Measurements from ENCODE around the gene PIAS1. TPM values are rescaled to one million over a fixed set of nuclear protein-coding genes. Genes with fewer than 3 reads are reported as not detected.
"Not testable (repeated sequence)": the region's sequence is repeated elsewhere in the genome, so short reads cannot be mapped to it uniquely, and the experiment has no call there.

PIAS1 gene
- total RNA-seq, 5 donors from 2014 or later (not counting 1 experiment from before 2014, with no cell fraction given), result 63.7 to 96.5 (median 70.3) TPM

DNA sequence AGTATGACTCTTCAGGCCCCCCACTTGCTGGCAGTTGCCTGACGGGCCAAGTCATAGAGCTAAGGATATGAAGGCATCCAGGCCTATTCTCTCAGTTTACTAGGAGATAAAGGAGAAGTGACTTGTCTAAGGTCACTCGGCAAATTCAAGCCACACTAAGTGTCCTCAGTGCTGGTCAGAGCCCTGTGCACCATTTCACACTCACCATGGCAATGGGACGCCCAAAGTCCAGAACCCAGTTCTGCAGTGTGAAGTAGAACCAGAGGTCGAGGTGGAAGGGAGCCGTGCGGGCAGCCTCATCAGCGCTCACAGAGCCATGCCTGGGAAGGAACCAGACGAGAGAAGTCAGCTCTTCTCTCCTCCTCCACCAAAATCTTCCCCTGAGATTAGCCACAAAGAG is 164.2 kb downstream of the PIAS1 start:
- no peak overlapping the region for H3K27ac ChIP-seq (ENCODE audit: low read length)
- ChIA-PET POLR2A (no interaction called here), CTCF (no interaction called here)
- no peaks in the 10 kb centered on the region for H3K27me3 ChIP-seq (replicated peaks in 1 of 2; ENCODE audit: control insufficient read depth in 2 of 2, extremely low read depth in 1 of 2, insufficient read depth in 2 of 2, low read length in 1 of 2)
- Mint-ChIP-seq H3K9me3 (no peaks in the 10 kb centered on the region), H3K4me1 (peaks cover 0 to 3% (median 0%) of the 10 kb centered on the region in 3 donors), H3K27me3 (no peaks in the 10 kb centered on the region), H3K36me3 (peaks cover 5% of the 10 kb centered on the region), H3K4me3 (no peak overlapping the region), H3K27ac (no peak overlapping the region)
- WGBS (ENCODE audit: insufficient coverage), result no CpG with 5 or more reads among the region's 8 CpGs
- H3K9me3 ChIP-seq, result no peaks in the 10 kb centered on the region
- H3K4me1 ChIP-seq (ENCODE audit: control insufficient read depth in 1 of 2, extremely low read depth in 1 of 2, insufficient read depth in 2 of 2, low read length in 2 of 2), result no peaks in the 10 kb centered on the region
- no peak overlapping the region for H3K4me3 ChIP-seq (ENCODE audit: control insufficient read depth in 1 of 2, extremely low read depth in 1 of 2, low read length in 1 of 2)
- ATAC-seq (replicated peaks in 1 of 4), result no peak
- peaks cover 0 to 6% of the 10 kb centered on the region in 2 donors for H3K36me3 ChIP-seq (ENCODE audit: control insufficient read depth in 2 of 2, extremely low read depth in 1 of 2, insufficient read depth in 1 of 2, low read length in 1 of 2)
- no peak for DNase-seq

DNA sequence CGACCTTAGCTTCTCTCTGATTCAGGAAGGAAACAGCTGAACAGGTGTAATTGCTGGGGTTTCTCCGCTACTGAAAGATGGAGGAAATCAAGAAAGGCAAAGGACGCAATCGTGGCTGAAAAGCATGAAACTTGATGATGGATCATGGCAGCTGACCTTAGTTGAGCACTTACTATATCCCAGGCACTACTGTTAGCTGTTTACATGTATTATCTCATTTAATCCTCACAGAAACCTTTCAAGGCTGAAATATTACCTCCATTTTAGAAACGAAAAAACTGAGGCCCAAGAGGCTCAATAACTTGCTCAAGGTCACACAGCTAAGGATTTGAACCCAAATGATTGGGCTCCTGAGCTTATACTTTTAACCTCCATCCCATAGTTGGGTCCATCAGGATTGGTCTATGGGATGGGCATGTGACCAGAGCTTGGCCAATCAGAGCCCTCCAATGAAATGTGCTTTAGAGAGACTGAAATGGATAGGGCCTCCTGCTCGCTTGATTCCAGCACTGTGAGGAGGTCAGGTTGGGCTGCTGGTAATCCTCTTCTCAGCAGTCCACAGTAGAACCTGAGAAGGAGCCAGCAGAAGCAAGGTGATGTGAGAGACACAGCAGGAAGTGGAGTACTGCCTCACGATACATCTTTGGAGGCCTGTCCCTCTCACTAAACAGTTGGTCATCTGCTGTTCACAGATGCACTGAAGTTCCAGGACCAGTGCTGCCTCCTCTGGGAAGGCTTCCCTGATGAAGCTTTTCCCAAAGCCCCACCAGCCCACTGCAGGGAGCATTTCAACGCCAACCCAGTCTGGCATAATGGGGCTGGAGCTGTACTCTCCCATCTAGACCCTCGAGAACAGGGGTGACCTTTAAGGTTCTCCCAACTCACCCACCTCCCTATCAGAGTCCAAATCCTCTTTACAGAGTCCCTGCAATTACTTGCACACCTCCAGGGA is 165.0 kb downstream of the PIAS1 start:
- Histone ChIP-seq H3K4me1 (ENCODE audit: control insufficient read depth in 1 of 2, extremely low read depth in 1 of 2, insufficient read depth in 2 of 2, low read length in 2 of 2) (no peaks in the 10 kb centered on the region), H3K36me3 (ENCODE audit: control insufficient read depth in 2 of 2, extremely low read depth in 1 of 2, insufficient read depth in 1 of 2, low read length in 1 of 2) (peaks cover 0 to 6% of the 10 kb centered on the region in 2 donors), H3K27me3 (replicated peaks in 1 of 2; ENCODE audit: control insufficient read depth in 2 of 2, extremely low read depth in 1 of 2, insufficient read depth in 2 of 2, low read length in 1 of 2) (no peaks in the 10 kb centered on the region), H3K9me3 (no peaks in the 10 kb centered on the region), H3K27ac (ENCODE audit: low read length) (no peak overlapping the region), H3K4me3 (ENCODE audit: control insufficient read depth in 1 of 2, extremely low read depth in 1 of 2, low read length in 1 of 2) (no peak overlapping the region)
- Mint-ChIP-seq H3K27ac (no peak overlapping the region), H3K9me3 (no peaks in the 10 kb centered on the region), H3K36me3 (peaks cover 5% of the 10 kb centered on the region), H3K27me3 (no peaks in the 10 kb centered on the region), H3K4me1 (peaks cover 0 to 3% (median 0%) of the 10 kb centered on the region in 3 donors), H3K4me3 (no peak overlapping the region)
- 100% methylated on average over 7 of the region's 9 CpGs for WGBS (ENCODE audit: insufficient coverage)
- CTCF ChIA-PET, result interaction anchor here in 1 of 2 donors (0.9 kb wide), 1 partner anchor 18 kb away, joined by 3 read pairs; no protein-coding TSS in a partner anchor
- POLR2A ChIA-PET, result no interaction called here
- no peak for ATAC-seq (replicated peaks in 1 of 4)
- DNase-seq, result no peak

DNA sequence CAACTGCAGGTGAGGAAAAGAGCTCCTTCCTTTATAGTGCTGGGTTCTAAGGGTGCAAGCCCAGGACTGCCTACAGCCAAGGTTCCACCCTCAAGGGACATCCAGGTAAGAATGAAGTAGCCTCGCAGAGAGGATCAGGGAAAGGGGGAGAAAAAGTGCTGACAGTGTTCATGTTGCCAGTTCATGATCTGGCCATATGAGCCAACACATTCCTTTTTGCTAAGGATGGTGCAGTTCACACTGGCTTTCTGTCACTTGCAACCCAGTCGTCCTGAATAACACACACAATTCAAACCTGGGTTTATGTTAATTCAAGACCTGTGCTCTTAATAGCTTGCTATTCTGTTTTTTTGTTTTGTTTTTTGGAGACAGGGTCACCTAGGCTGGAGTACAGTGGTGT is 166.4 kb downstream of the PIAS1 start:
- Histone ChIP-seq H3K9me3 (no peaks in the 10 kb centered on the region), H3K27me3 (replicated peaks in 1 of 2; ENCODE audit: control insufficient read depth in 2 of 2, extremely low read depth in 1 of 2, insufficient read depth in 2 of 2, low read length in 1 of 2) (no peaks in the 10 kb centered on the region), H3K27ac (ENCODE audit: low read length) (no peak overlapping the region), H3K4me3 (ENCODE audit: control insufficient read depth in 1 of 2, extremely low read depth in 1 of 2, low read length in 1 of 2) (no peak overlapping the region), H3K36me3 (ENCODE audit: control insufficient read depth in 2 of 2, extremely low read depth in 1 of 2, insufficient read depth in 1 of 2, low read length in 1 of 2) (peaks cover 0 to 6% of the 10 kb centered on the region in 2 donors), H3K4me1 (ENCODE audit: control insufficient read depth in 1 of 2, extremely low read depth in 1 of 2, insufficient read depth in 2 of 2, low read length in 2 of 2) (peaks cover 4 to 9% of the 10 kb centered on the region in 2 experiments)
- Mint-ChIP-seq H3K4me1 (peaks cover 9 to 12% (median 11%) of the 10 kb centered on the region in 3 donors), H3K27ac (no peak overlapping the region), H3K9me3 (no peaks in the 10 kb centered on the region), H3K27me3 (no peaks in the 10 kb centered on the region), H3K36me3 (peaks cover 5% of the 10 kb centered on the region), H3K4me3 (no peak overlapping the region)
- no peak for ATAC-seq (replicated peaks in 1 of 4)
- POLR2A ChIA-PET, result interaction anchor here in 1 of 2 donors (0.6 kb wide), 1 partner anchor 18 kb away, joined by 3 read pairs; no protein-coding TSS in a partner anchor
- 100% methylated on average over 1 of the region's 2 CpGs for WGBS (ENCODE audit: insufficient coverage)
- CTCF ChIA-PET, result interaction anchor here in 1 of 2 donors (0.8 kb wide), 1 partner anchor 101 kb away, joined by 3 read pairs; no protein-coding TSS in a partner anchor
- no peak for DNase-seq

DNA sequence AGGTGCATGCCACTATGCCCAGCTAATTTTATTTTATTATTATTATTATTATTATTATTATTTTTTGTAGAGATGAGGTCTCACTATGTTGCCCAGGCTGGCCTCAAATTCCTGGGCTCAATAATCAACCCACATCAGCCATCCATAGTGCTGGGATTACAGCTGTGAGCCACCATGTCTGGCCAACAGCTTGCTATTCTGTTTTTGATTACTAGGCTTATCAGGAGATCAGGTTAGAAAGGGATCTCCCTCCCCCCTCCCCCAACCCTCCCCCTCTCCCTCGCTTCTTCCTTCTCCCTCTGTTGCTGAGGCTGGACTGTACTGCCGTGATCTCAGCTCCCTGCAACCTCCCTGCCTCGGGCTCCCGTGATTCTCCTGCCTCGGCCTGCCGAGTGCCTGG is 166.9 kb downstream of the PIAS1 start:
- Histone ChIP-seq H3K36me3 (ENCODE audit: control insufficient read depth in 2 of 2, extremely low read depth in 1 of 2, insufficient read depth in 1 of 2, low read length in 1 of 2) (peaks cover 0 to 6% of the 10 kb centered on the region in 2 donors), H3K4me1 (ENCODE audit: control insufficient read depth in 1 of 2, extremely low read depth in 1 of 2, insufficient read depth in 2 of 2, low read length in 2 of 2) (peaks cover 4 to 10% of the 10 kb centered on the region in 2 experiments), H3K9me3 (no peaks in the 10 kb centered on the region), H3K27ac (ENCODE audit: low read length) (no peak overlapping the region), H3K4me3 (ENCODE audit: control insufficient read depth in 1 of 2, extremely low read depth in 1 of 2, low read length in 1 of 2) (no peak overlapping the region), H3K27me3 (replicated peaks in 1 of 2; ENCODE audit: control insufficient read depth in 2 of 2, extremely low read depth in 1 of 2, insufficient read depth in 2 of 2, low read length in 1 of 2) (no peaks in the 10 kb centered on the region)
- DNase-seq, result no peak
- no peak overlapping the region for H3K4me3 Mint-ChIP-seq
- ChIA-PET CTCF (interaction anchor here in 1 of 2 donors (0.8 kb wide), 1 partner anchor 101 kb away, joined by 3 read pairs; no protein-coding TSS in a partner anchor), POLR2A (interaction anchor here in 1 of 2 donors (0.6 kb wide), 1 partner anchor 18 kb away, joined by 3 read pairs; no protein-coding TSS in a partner anchor)
- no CpG with 5 or more reads among the region's 6 CpGs for WGBS (ENCODE audit: insufficient coverage)
- no peak overlapping the region for H3K27ac Mint-ChIP-seq
- H3K27me3 Mint-ChIP-seq, result no peaks in the 10 kb centered on the region
- no peaks in the 10 kb centered on the region for H3K9me3 Mint-ChIP-seq
- no peak for ATAC-seq (replicated peaks in 1 of 4)
- H3K4me1 Mint-ChIP-seq, result peaks cover 9 to 13% (median 11%) of the 10 kb centered on the region in 3 donors
- H3K36me3 Mint-ChIP-seq, result peaks cover 5% of the 10 kb centered on the region

DNA sequence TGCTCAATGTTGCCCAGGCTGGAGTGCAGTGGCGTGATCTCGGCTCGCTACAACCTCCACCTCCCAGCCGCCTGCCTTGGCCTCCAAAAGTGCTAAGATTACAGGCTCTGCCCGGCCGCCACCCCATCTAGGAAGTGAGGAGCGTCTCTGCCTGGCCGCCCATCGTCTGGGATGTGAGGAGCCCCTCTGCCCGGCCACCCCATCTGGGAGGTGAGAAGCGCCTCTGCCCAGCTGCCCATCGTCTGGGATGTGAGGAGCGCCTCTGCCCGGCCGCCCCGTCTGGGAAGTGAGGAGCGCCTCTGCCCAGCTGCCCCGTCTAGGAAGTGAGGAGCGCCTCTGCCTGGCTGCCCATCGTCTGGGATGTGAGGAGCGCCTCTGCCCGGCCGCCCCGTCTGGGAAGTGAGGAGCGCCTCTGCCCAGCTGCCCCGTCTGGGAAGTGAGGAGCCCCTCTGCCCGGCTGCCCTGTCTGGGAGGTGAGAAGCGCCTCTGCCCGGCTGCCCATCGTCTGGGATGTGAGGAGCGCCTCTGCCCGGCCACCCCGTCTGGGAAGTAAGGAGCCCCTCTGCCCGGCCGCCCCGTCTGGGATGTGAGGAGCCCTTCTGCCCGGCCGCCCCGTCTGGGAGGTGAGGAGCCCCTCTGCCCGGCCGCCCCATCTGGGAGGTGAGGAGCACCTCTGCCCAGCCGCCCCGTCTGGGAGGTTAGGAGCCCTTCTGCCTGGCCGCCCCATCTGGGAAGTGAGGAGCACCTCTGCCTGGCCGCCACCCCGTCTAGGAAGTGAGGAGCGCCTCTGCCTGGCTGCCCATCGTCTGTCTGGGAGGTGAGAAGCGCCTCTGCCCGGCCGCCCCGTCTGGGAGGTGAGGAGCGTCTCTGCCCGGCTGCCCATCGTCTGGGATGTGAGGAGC is 167.7 kb downstream of the PIAS1 start:
- H3K36me3 ChIP-seq (ENCODE audit: control insufficient read depth in 2 of 2, extremely low read depth in 1 of 2, insufficient read depth in 1 of 2, low read length in 1 of 2); H3K27ac Mint-ChIP-seq; H3K4me1 ChIP-seq (ENCODE audit: control insufficient read depth in 1 of 2, extremely low read depth in 1 of 2, insufficient read depth in 2 of 2, low read length in 2 of 2); H3K27ac ChIP-seq (ENCODE audit: low read length); H3K4me3 Mint-ChIP-seq; H3K4me3 ChIP-seq (ENCODE audit: control insufficient read depth in 1 of 2, extremely low read depth in 1 of 2, low read length in 1 of 2); H3K36me3 Mint-ChIP-seq; H3K27me3 ChIP-seq (replicated peaks in 1 of 2; ENCODE audit: control insufficient read depth in 2 of 2, extremely low read depth in 1 of 2, insufficient read depth in 2 of 2, low read length in 1 of 2); H3K9me3 Mint-ChIP-seq; CTCF ChIA-PET; POLR2A ChIA-PET; H3K27me3 Mint-ChIP-seq; ATAC-seq (replicated peaks in 1 of 4); DNase-seq; H3K9me3 ChIP-seq: not testable (repeated sequence)
- H3K4me1 Mint-ChIP-seq, result peaks cover 9 to 14% (median 13%) of the 10 kb centered on the region in 3 donors
- 92% methylated on average over 30 of the region's 55 CpGs for WGBS (ENCODE audit: insufficient coverage)

DNA sequence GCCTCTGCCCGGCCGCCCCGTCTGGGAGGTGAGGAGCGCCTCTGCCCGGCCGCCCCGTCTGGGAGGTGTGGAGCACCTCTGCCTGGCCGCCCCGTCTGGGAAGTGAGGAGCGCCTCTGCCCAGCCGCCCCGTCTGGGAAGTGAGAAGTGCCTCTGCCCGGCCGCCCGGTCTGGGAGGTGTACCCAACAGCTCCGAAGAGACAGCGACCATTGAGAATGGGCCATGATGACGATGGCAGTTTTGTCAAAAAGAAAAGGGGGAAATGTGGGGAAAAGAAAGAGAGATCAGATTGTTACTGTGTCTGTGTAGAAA is 168.3 kb downstream of the PIAS1 start:
- DNase-seq; H3K9me3 ChIP-seq; H3K27me3 ChIP-seq (replicated peaks in 1 of 2; ENCODE audit: control insufficient read depth in 2 of 2, extremely low read depth in 1 of 2, insufficient read depth in 2 of 2, low read length in 1 of 2); H3K27ac Mint-ChIP-seq; H3K27ac ChIP-seq (ENCODE audit: low read length); H3K4me3 ChIP-seq (ENCODE audit: control insufficient read depth in 1 of 2, extremely low read depth in 1 of 2, low read length in 1 of 2); ATAC-seq (replicated peaks in 1 of 4); H3K9me3 Mint-ChIP-seq; CTCF ChIA-PET; H3K27me3 Mint-ChIP-seq; H3K4me3 Mint-ChIP-seq; H3K36me3 Mint-ChIP-seq; H3K36me3 ChIP-seq (ENCODE audit: control insufficient read depth in 2 of 2, extremely low read depth in 1 of 2, insufficient read depth in 1 of 2, low read length in 1 of 2); POLR2A ChIA-PET: not testable (repeated sequence)
- H3K4me1 Mint-ChIP-seq, result peaks cover 9 to 18% (median 16%) of the 10 kb centered on the region in 3 donors
- WGBS (ENCODE audit: insufficient coverage), result 100% methylated on average over 2 of the region's 18 CpGs
- H3K4me1 ChIP-seq (ENCODE audit: control insufficient read depth in 1 of 2, extremely low read depth in 1 of 2, insufficient read depth in 2 of 2, low read length in 2 of 2), result peaks cover 4 to 11% of the 10 kb centered on the region in 2 experiments
